ENCODE results near the gene ECI1. TPM values are rescaled to one million over a fixed set of nuclear protein-coding genes. Genes with fewer than 3 reads are reported as not detected.
A peak's percentile ranks its signal among the peaks of the same experiment; 100 is the strongest.

Gene ECI1
- total and polyA plus RNA-seq, 2 of the 13 experiments (the other 11 are each of a cell fraction or from before 2014, with no cell fraction given): 82.0 to 102 TPM

GRCh38 chr16:2190659-2191445 is 60.5 kb downstream of the ECI1 start (continued):
- TF ChIP-seq PATZ1 (CRISPR knock-in tag; IDR thresholded peaks at IDR 0.05) (peak; percentile 42; the same call in 1 of the 2 replicates), ZNF432 (CRISPR knock-in tag; IDR thresholded peaks at IDR 0.05; ENCODE audit: borderline replicate concordance) (no peak), RERE (CRISPR knock-in tag; IDR thresholded peaks at IDR 0.05; ENCODE audit: low read depth) (no peak), SRSF4 (IDR thresholded peaks at IDR 0.05; ENCODE audit: low read depth, low read length, poor library complexity, severe bottlenecking) (no peak), NONO (IDR thresholded peaks at IDR 0.05) (no peak), NONO (CRISPR knock-in tag; conservative IDR thresholded peaks at IDR 0.05) (0 out of 2 replicates have a peak, but pooled peaks have one; percentile 25), ZNF563 (CRISPR knock-in tag; IDR thresholded peaks at IDR 0.05) (peak; percentile 34; the same call in 1 of the 2 replicates), USF2 (IDR thresholded peaks at IDR 0.05; ENCODE audit: low read depth, low read length) (no peak), USF2 (CRISPR knock-in tag; IDR thresholded peaks at IDR 0.05; ENCODE audit: borderline replicate concordance) (no peak), SP4 (CRISPR knock-in tag; IDR thresholded peaks at IDR 0.05) (0 out of 2 replicates have a peak, but pooled peaks have one; percentile 36), TSC22D2 (CRISPR knock-in tag; IDR thresholded peaks at IDR 0.05; ENCODE audit: borderline replicate concordance) (no peak), EEA1 (CRISPR knock-in tag; IDR thresholded peaks at IDR 0.05; ENCODE audit: borderline replicate concordance) (no peak), KDM5B (CRISPR knock-in tag; IDR thresholded peaks at IDR 0.05; ENCODE audit: borderline replicate concordance) (peak; percentile 13; the same call in 1 of the 2 replicates), POGZ (CRISPR knock-in tag; IDR thresholded peaks at IDR 0.05) (0 out of 2 replicates have a peak, but pooled peaks have one; percentile 36), MBD4 (IDR thresholded peaks at IDR 0.05; ENCODE audit: borderline replicate concordance, low read length) (no peak), ZNF333 (CRISPR knock-in tag; IDR thresholded peaks at IDR 0.05; ENCODE audit: borderline replicate concordance) (0 out of 2 replicates have a peak, but pooled peaks have one; percentile 39), NFE2L2 (IDR thresholded peaks at IDR 0.05; ENCODE audit: low read length) (no peak), ZNF260 (CRISPR knock-in tag; IDR thresholded peaks at IDR 0.05; ENCODE audit: borderline replicate concordance, low read depth) (no peak), ZNF547 (CRISPR knock-in tag; IDR thresholded peaks at IDR 0.05) (0 out of 2 replicates have a peak, but pooled peaks have one; percentile 5)

Measured in HepG2 (cell line).